ENCODE measurements around the gene FBXL13.
A peak's percentile ranks its signal among the peaks of the same experiment; 100 is the strongest.
"Not testable (repeated sequence)": the region's sequence is repeated elsewhere in the genome, so short reads cannot be mapped to it uniquely, and the experiment has no call there.

Gene FBXL13

DNA sequence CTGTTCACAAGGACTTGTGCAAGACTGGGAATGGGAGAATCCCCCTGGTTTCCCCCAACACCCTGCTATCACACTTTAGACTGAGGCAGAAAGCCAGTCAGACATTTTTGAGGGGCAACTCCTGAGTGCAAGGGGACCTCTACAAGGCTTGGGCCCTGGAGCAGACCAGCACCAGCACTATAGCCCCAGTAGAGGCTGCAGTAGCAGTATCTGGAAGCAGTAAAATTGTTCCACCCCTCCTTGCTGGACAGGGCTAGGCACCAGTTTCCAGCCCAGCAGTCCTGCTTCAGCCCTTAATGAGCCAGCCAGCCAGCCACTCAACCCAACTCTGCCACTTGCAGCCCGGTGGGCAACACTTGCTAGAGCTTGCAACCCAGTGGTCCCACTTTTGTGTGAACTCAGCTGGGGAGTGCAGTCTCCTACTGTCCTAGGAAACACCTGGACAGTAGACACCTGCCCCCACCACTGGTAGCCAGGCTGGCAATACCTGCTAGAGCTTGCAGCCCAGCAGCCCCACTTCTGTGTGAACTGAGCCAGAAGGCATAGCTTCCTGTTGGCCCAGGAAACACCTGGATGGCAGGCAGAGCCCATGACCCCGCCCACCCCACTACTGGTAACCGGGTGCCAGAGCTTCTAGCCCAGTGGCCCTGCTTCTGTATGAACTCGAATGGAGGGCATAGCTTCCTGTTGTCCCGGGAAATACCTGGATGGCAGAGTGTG lies 65.0 kb downstream of the FBXL13 start:
- H3K27ac ChIP-seq: no peak overlapping the region
- DNase-seq: no peak
- TF ChIP-seq, protein P1, sequence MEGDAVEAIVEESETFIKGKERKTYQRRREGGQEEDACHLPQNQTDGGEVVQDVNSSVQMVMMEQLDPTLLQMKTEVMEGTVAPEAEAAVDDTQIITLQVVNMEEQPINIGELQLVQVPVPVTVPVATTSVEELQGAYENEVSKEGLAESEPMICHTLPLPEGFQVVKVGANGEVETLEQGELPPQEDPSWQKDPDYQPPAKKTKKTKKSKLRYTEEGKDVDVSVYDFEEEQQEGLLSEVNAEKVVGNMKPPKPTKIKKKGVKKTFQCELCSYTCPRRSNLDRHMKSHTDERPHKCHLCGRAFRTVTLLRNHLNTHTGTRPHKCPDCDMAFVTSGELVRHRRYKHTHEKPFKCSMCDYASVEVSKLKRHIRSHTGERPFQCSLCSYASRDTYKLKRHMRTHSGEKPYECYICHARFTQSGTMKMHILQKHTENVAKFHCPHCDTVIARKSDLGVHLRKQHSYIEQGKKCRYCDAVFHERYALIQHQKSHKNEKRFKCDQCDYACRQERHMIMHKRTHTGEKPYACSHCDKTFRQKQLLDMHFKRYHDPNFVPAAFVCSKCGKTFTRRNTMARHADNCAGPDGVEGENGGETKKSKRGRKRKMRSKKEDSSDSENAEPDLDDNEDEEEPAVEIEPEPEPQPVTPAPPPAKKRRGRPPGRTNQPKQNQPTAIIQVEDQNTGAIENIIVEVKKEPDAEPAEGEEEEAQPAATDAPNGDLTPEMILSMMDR (IDR thresholded peaks at IDR 0.05): no peak

DNA sequence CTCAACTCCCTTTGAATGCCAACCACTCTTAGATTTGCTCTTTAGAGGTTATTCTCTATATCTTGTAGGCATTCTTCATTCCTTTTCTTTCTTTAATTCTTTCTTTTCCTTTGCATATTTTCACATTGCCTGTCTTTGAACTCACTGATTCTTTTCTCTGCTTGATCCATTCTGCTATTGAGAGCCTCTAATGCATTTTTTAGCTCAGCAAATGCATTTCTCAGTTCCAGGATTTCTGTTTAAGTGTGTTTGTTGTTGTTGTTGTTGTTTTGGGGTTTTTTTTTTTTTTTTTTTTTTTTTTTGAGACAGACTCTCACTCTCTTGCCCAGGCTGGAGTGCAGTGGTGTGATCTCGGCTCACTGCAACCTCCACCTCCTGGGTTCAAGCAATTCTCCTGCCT lies 71.6 kb downstream of the FBXL13 start:
- intact Hi-C loops (cut with DNase I; ENCODE audit: low total_unique reads): no loop called here
- Histone ChIP-seq H3K9me3 (peaks cover 0 to 5% (median 0%) of the 10 kb centered on the region in 3 donors), H3K4me1 (no peaks in the 10 kb centered on the region), H3K36me3 (no peaks in the 10 kb centered on the region), H3K27me3 (no peaks in the 10 kb centered on the region), H3K27ac (no peak overlapping the region), H3K4me3 (no peak overlapping the region)
- TF ChIP-seq, protein P1 (IDR thresholded peaks at IDR 0.05): no peak
- no peak for DNase-seq

More for the DNA sequence above, 65.0 kb downstream of the FBXL13 start:
- Histone ChIP-seq H3K36me3 (no peaks in the 10 kb centered on the region), H3K27me3 (no peaks in the 10 kb centered on the region), H3K4me3 (no peak overlapping the region), H3K4me1 (no peaks in the 10 kb centered on the region), H3K9me3 (no peaks in the 10 kb centered on the region)
- intact Hi-C loops (cut with DNase I; ENCODE audit: low total_unique reads): no loop called here

DNA sequence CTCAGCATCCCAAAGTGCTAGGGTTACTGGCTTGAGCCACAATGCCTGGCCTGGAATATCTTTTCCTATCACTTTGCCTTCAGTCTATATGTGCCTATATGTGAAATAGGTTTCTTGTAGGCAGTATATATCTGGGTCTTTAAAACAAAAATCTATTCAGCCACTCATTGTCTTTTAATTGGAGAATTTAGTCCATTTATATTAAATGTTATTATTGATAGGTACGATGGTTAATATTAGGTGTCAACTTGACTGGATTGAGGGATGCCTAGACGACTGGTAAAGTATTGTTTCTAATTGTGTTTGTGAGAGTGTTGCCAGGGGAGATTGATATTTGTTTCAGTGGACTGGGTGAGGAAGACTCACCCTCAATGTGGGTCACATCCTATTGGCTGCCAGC lies 73.4 kb downstream of the FBXL13 start:
- TF ChIP-seq, protein P1 (IDR thresholded peaks at IDR 0.05): no peak
- Histone ChIP-seq H3K9me3 (peaks cover 0 to 5% (median 0%) of the 10 kb centered on the region in 3 donors), H3K4me1 (no peaks in the 10 kb centered on the region), H3K36me3 (no peaks in the 10 kb centered on the region), H3K27me3 (no peaks in the 10 kb centered on the region), H3K27ac (no peak overlapping the region), H3K4me3 (no peak overlapping the region)
- no peak for DNase-seq
- intact Hi-C loops (cut with DNase I; ENCODE audit: low total_unique reads): no loop called here

DNA sequence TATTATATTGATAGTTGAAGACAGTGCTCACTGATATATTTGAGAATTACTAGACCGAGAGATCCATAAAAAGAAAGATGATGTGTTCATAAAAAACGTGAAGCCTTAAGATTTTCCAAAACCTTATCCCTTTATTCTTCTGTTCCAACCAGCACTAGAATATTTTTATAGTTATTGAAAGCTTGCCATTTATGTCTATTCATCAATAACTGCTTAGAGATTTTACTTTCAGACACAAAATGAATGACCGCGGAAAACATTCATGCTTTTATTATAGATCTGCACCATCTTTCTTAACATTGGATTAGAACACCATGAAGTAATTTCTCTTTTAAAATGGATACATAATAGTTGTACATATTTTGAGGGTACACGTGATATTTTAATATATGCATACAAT lies 77.6 kb downstream of the FBXL13 start:
- Histone ChIP-seq H3K27ac (no peak overlapping the region), H3K4me3 (no peak overlapping the region), H3K9me3 (peaks cover 0 to 5% (median 0%) of the 10 kb centered on the region in 3 donors), H3K36me3 (no peaks in the 10 kb centered on the region), H3K27me3 (no peaks in the 10 kb centered on the region), H3K4me1 (peaks cover 0 to 27% (median 15%) of the 10 kb centered on the region in 4 donors)
- TF ChIP-seq, protein P1 (IDR thresholded peaks at IDR 0.05): no peak
- DNase-seq: no peak
- intact Hi-C loops (cut with DNase I; ENCODE audit: low total_unique reads): no loop called here

DNA sequence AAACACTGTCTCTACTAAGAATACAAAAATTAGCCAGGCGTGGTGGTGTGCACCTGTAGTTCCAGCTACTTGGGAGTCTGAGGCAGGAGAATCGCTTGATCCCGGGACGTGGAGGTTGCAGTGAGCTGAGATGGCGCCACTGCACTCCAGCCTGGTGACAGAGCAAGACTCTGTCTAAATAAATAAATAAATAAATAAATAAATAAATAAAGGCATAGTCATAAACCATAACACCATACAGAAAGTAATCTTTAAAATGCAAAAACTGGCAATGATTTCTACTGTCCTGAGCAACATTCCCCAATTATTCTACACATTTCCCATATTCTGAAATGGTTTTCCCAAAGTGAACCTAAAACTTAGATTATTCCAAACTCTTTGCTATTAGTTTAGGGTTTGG lies 79.0 kb downstream of the FBXL13 start:
- H3K4me1 ChIP-seq: peaks cover 0 to 41% (median 25%) of the 10 kb centered on the region in 4 donors
- H3K9me3 ChIP-seq; H3K36me3 ChIP-seq; H3K4me3 ChIP-seq; H3K27ac ChIP-seq; H3K27me3 ChIP-seq; DNase-seq; intact Hi-C loops (cut with DNase I; ENCODE audit: low total_unique reads): not testable (repeated sequence)

DNA sequence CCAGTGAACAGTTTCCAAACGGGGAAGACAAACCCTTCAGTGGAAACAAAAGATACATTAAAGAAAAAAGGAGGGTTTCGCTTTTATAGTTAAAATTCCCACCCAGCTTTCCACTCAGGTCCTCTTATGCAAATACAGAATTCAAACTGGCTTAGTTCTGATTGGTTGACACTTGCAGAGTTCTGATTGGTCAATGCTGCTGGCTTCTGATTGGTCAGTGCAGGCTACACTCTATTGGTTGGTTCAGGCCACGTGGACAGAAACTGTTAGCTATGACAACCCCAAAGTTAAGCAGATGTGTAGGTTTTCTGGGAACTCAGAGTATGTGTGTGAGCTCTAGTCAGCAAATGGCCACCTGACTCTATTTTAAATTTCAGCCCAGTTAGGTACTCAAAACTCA lies 80.0 kb downstream of the FBXL13 start:
- intact Hi-C loops (cut with DNase I; ENCODE audit: low total_unique reads): no loop called here
- H3K4me3 ChIP-seq: no peak overlapping the region

More for the DNA sequence above, 80.0 kb downstream of the FBXL13 start:
- H3K27me3 ChIP-seq: no peaks in the 10 kb centered on the region
- H3K9me3 ChIP-seq: no peaks in the 10 kb centered on the region
- no peak for DNase-seq
- TF ChIP-seq, protein P1 (IDR thresholded peaks at IDR 0.05): no peak
- H3K4me1 ChIP-seq: peaks cover 0 to 51% (median 25%) of the 10 kb centered on the region in 4 donors
- H3K27ac ChIP-seq: peak overlapping the region in 1 of 2 donors; percentile 79
- H3K36me3 ChIP-seq: no peaks in the 10 kb centered on the region
